K562 (cell line): Measurements from ENCODE around the gene CST8. TPM values are rescaled to one million over a fixed set of nuclear protein-coding genes. Genes with fewer than 3 reads are reported as not detected.

Experiments used
- ATAC-seq: fragments of 200-7000 bp; cut with Tn5 transposase; 3 replicates; pipeline ENCODE4 v1.9.1; 2020; ENCODE audit warnings: moderate library complexity
- BruUV-seq: library from RNA; stranded (reverse); fragments of 400-500 nt; replicated peaks from 2 replicates; lab custom pipeline; 2021; lab: Mats Ljungman, UMichigan
- CTCF ChIA-PET: fragments of 300-600 bp; formaldehyde crosslinking; extraction: SDS; loops from one replicate; lab custom pipeline; 2021; ENCODE audit warnings: low intra/inter-chr PET ratio; lab: Yijun Ruan, JAX
- POLR2A ChIA-PET: fragments of 300-600, 350-650 bp; sonication (Branson Sonifier 250); formaldehyde crosslinking; extraction: SDS; loops from one replicate; lab custom pipeline; 2021; ENCODE audit warnings: antibody characterized with exemption, inconsistent platforms; lab: Yijun Ruan, JAX
- DNase-seq, 4 experiments: peaks; one replicate each; pipeline versions ENCODE4 v3.0.0 to v3.0.0-alpha.2; 2011 to 2018; ENCODE audit warnings: low spot score in 3 of 4, mixed read lengths in 3 of 4; ENCODE audit errors: extremely low read depth in 1 of 4
- FAIRE-seq: peaks from 2 replicates; lab custom pipeline; 2011; peaks lifted over from hg19 to GRCh38; lab: Jason Lieb, UNC
- H2AFZ ChIP-seq: 2 replicates; pipeline ENCODE4 v1.6.0; 2011; ENCODE audit warnings: low read depth, low read length, control low read depth, inconsistent platforms
- H3K27ac ChIP-seq: fragments of 200-600 bp; 3 replicates; pipeline ENCODE4 v1.8.0; 2011; ENCODE audit warnings: low read depth, mild to moderate bottlenecking, control low read depth, inconsistent platforms, low read length, moderate library complexity, mixed read lengths; ENCODE audit errors: extremely low read depth
- H3K27me3 ChIP-seq, 2 experiments: fragments of 300-600 bp in 1 of 2; 2 replicates in 1 of 2; 3 replicates in 1 of 2; pipeline versions ENCODE4 v1.6.0 to v1.8.0; 2011; ENCODE audit warnings: inconsistent platforms in 2 of 2, low read length in 2 of 2, mild to moderate bottlenecking in 1 of 2, mixed read lengths in 1 of 2, moderate library complexity in 1 of 2; ENCODE audit not compliant: control insufficient read depth in 2 of 2, insufficient read depth in 2 of 2
- H3K36me3 ChIP-seq: fragments of 300-600 bp; 3 replicates; pipeline ENCODE4 v1.8.0; 2011; ENCODE audit warnings: mild to moderate bottlenecking, low read length, inconsistent platforms; ENCODE audit not compliant: control insufficient read depth, insufficient read depth
- H3K4me1 ChIP-seq, 2 experiments: fragments of 200-600 bp in 1 of 2; replicated peaks in 1 of 2; 2 replicates in 1 of 2; 3 replicates in 1 of 2; pipeline versions ENCODE4 v1.5.1 to v1.8.0; 2011; ENCODE audit warnings: inconsistent platforms in 2 of 2, low read length in 2 of 2, mild to moderate bottlenecking in 1 of 2, mixed read lengths in 1 of 2, moderate library complexity in 1 of 2; ENCODE audit not compliant: control insufficient read depth in 2 of 2, insufficient read depth in 2 of 2
- H3K4me2 ChIP-seq: 2 replicates; pipeline ENCODE4 v1.6.1; 2011; ENCODE audit warnings: low read length, control low read depth, inconsistent platforms, mixed read lengths; ENCODE audit not compliant: insufficient read depth
- H3K4me3 ChIP-seq: fragments of 200-600 bp; sonication (generic), shearing (Covaris generic); 2 replicates; pipeline ENCODE4 v1.5.1; 2016; ENCODE audit warnings: control low read depth, inconsistent platforms
- H3K79me2 ChIP-seq: fragments of 200-600 bp; 3 replicates; pipeline ENCODE4 v1.8.0; 2011; ENCODE audit warnings: low read length, inconsistent platforms; ENCODE audit not compliant: control insufficient read depth, insufficient read depth
- H3K9ac ChIP-seq, 2 experiments: 2 replicates each; pipeline versions ENCODE4 v1.6.0 to v1.6.1; 2011; ENCODE audit warnings: low read depth in 2 of 2, low read length in 2 of 2, control low read depth in 1 of 2, inconsistent platforms in 1 of 2, mild to moderate bottlenecking in 1 of 2, mixed read lengths in 1 of 2; ENCODE audit not compliant: insufficient read depth in 1 of 2
- H3K9me1 ChIP-seq: one replicate; pipeline ENCODE4 v1.6.0; 2011; ENCODE audit warnings: inconsistent platforms, mild to moderate bottlenecking, low read length, moderate library complexity; ENCODE audit not compliant: control insufficient read depth, insufficient read depth
- H3K9me3 ChIP-seq: replicated peaks from 2 replicates; pipeline ENCODE4 v1.5.1; 2011; ENCODE audit warnings: low read depth, low read length, inconsistent platforms; ENCODE audit not compliant: control insufficient read depth, insufficient read depth
- H4K20me1 ChIP-seq: replicated peaks from 2 replicates; pipeline ENCODE4 v1.6.1; 2011; ENCODE audit warnings: low read length, inconsistent platforms, mixed read lengths; ENCODE audit not compliant: control insufficient read depth, insufficient read depth
- FOXK1 ChIP-seq: sonication (generic); formaldehyde crosslinking; IDR thresholded peaks from 2 replicates; pipeline ENCODE4 v1.8.0; 2022; ENCODE audit warnings: missing genetic modification reagents, mild to moderate bottlenecking, borderline replicate concordance
- TARDBP ChIP-seq: fragments of 450-650 bp; IDR thresholded peaks from 2 replicates; pipeline ENCODE4 v1.6.1; 2016
- TOE1 ChIP-seq, 2 experiments: fragments of 450-650 bp in 1 of 2; sonication (generic) in 1 of 2; formaldehyde crosslinking in 1 of 2; IDR thresholded peaks; 2 replicates each; pipeline versions ENCODE4 v1.7.1 to v1.8.0; 2016 to 2022; ENCODE audit warnings: borderline replicate concordance in 2 of 2, mild to moderate bottlenecking in 2 of 2, antibody characterized with exemption in 1 of 2, inconsistent platforms in 1 of 2, low read depth in 1 of 2, missing genetic modification reagents in 1 of 2, moderate library complexity in 1 of 2
- WGBS: fragments of 100-300 bp; shearing (Covaris generic); methylation state at CpG from one replicate; pipeline ENCODE4 v1.1.6; 2016; ENCODE audit warnings: low coverage, mixed read lengths; ENCODE audit not compliant: insufficient coverage; ENCODE audit errors: missing lambda C conversion rate; 5-methylcytosine and 5-hydroxymethylcytosine counted together
- in situ Hi-C: fragments of 300-500 bp; cut with MboI; formaldehyde crosslinking; loops from 4 replicates; pipeline ENCODE4 v1.15.0; 2018; ENCODE audit warnings: inconsistent platforms, mixed read lengths
- intact Hi-C: fragments of 100-400 bp; cut with micrococcal nuclease; formaldehyde crosslinking; loops from 2 replicates; pipeline ENCODE4 v1.14.2; 2022
- polyA plus RNA-seq, 8 experiments: library from polyadenylated mRNA; depleted of rRNA in 4 of 8; stranded (reverse) in 5 of 8; unstranded in 3 of 8; fragments of >200 nt; fragmentation: Nextera tagmentation in 2 of 8; fragmentation: Illumina TruSeq in 1 of 8; extraction: Ambion mirVana in 2 of 8; extraction: Trizol in 1 of 8; gene quantifications; 2 replicates each; pipeline versions ENCODE4 v1.2.1 to v1.2.3, GENCODE V29; 2011 to 2014; ENCODE audit warnings: inconsistent platforms in 1 of 8, missing spikeins in 1 of 8
- total RNA-seq, 7 experiments: library from RNA; depleted of rRNA in 6 of 7; stranded (reverse); fragments of >200 nt in 6 of 7; fragmentation: Illumina TruSeq in 2 of 7; extraction: Trizol in 2 of 7; gene quantifications; 2 replicates each; pipeline versions ENCODE4 v1.2.1 to v1.2.3, GENCODE V29; 2011 to 2021; ENCODE audit warnings: low replicate concordance in 1 of 7
- TF ChIP-seq, protein P1 (sequence below): conservative IDR thresholded peaks from 2 replicates; pipeline ENCODE4 v1.6.1; 2011; ENCODE audit warnings: low read depth, mild to moderate bottlenecking, low read length; ENCODE audit not compliant: control insufficient read depth
- TF ChIP-seq, protein P2 (sequence below): sonication (generic); formaldehyde crosslinking; IDR thresholded peaks from 2 replicates; pipeline ENCODE4 v1.8.0; 2022; ENCODE audit warnings: mild to moderate bottlenecking, low read depth, missing genetic modification reagents
- TF ChIP-seq, protein P3 (sequence below): fragments of 250-450 bp; sonication (Bioruptor Pico); IDR thresholded peaks from 2 replicates; pipeline ENCODE4 v1.9.0; 2021; ENCODE audit warnings: mild to moderate bottlenecking

Gene CST8
- total and polyA plus RNA-seq, 9 of the 15 experiments (the other 6 are each of a cell fraction or from before 2014, with no cell fraction given): not detected

DNA sequence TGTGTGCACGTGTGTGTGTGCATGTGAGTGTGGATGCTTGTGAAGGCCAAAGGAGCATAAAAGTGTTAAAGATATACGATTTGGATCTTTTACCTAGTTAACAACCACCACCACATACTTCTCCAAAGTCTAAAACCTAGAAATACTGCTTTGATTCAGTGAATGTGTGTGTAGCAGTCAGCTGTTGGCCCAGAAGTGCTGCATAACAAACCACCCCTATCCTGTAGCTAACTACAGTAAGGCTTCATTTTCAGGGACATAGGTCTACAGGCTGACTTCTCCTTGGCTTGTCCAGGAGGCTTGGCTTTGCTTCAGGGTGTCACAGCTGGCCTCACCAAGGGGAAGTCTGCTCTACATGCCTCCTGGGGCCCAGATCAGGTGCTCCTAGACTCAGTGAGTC lies 2.4 kb upstream of the CST8 start (continued):
- TF ChIP-seq, protein P1, sequence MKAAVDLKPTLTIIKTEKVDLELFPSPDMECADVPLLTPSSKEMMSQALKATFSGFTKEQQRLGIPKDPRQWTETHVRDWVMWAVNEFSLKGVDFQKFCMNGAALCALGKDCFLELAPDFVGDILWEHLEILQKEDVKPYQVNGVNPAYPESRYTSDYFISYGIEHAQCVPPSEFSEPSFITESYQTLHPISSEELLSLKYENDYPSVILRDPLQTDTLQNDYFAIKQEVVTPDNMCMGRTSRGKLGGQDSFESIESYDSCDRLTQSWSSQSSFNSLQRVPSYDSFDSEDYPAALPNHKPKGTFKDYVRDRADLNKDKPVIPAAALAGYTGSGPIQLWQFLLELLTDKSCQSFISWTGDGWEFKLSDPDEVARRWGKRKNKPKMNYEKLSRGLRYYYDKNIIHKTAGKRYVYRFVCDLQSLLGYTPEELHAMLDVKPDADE: no peak
- TF ChIP-seq TOE1 (IDR thresholded peaks at IDR 0.05; ENCODE audit: borderline replicate concordance) (no peak), TOE1 (CRISPR knock-in tag; IDR thresholded peaks at IDR 0.05; ENCODE audit: borderline replicate concordance, low read depth) (no peak)

DNA sequence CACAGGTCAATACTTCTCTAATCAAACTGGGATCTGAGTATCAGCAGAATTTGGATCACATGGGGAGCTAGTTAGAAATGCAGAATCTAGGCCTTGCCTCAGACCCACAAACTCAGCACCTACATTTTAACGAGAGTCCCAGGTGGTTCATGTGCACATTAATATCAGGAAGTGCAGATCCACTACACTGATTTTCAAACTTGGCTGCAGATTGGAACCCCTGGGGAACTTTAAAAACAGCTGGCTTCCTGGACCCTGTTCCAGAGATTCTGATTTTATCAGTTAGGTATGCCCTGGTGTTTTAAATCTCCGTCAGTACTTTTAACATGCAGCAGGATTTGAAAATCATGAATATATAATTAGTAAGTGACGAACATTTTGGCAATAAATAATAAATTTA lies 1.9 kb upstream of the CST8 start:
- intact Hi-C loops: no loop called here
- DNase-seq: no peak
- in situ Hi-C loops: no loop called here
- no peaks in the 10 kb centered on the region for H3K79me2 ChIP-seq
- H3K9ac ChIP-seq: no peak overlapping the region
- TF ChIP-seq, protein P2, sequence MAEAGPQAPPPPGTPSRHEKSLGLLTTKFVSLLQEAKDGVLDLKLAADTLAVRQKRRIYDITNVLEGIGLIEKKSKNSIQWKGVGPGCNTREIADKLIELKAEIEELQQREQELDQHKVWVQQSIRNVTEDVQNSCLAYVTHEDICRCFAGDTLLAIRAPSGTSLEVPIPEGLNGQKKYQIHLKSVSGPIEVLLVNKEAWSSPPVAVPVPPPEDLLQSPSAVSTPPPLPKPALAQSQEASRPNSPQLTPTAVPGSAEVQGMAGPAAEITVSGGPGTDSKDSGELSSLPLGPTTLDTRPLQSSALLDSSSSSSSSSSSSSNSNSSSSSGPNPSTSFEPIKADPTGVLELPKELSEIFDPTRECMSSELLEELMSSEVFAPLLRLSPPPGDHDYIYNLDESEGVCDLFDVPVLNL (CRISPR knock-in tag): no peak
- TF ChIP-seq, protein P3, sequence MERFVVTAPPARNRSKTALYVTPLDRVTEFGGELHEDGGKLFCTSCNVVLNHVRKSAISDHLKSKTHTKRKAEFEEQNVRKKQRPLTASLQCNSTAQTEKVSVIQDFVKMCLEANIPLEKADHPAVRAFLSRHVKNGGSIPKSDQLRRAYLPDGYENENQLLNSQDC (CRISPR knock-in tag): no peak
- TF ChIP-seq FOXK1 (CRISPR knock-in tag) (no peak), TARDBP (no peak)
- H3K36me3 ChIP-seq: no peaks in the 10 kb centered on the region
- no TSS peak for BruUV-seq
- H3K9me3 ChIP-seq: no peaks in the 10 kb centered on the region
- H3K27ac ChIP-seq: no peak overlapping the region
- ChIA-PET POLR2A (no interaction called here), CTCF (no interaction called here)
- no peak for ATAC-seq
- no peaks in the 10 kb centered on the region for H4K20me1 ChIP-seq
- H3K4me3 ChIP-seq: no peak overlapping the region
- no peak for FAIRE-seq
- H3K4me2 ChIP-seq: no peak overlapping the region
- H3K27me3 ChIP-seq: no peaks in the 10 kb centered on the region; a peak in 1 of 5 replicates
- WGBS: 8% methylated on average over 3 of the region's 3 CpGs
- H3K9me1 ChIP-seq: peaks cover 3% of the 10 kb centered on the region
- H2AFZ ChIP-seq: no peak overlapping the region
- H3K4me1 ChIP-seq: peaks cover 0 to 7% of the 10 kb centered on the region in 2 experiments; a peak in 2 of 5 replicates
